ENCODE results near the gene APOBEC4.
"Not testable (repeated sequence)": the region's sequence is repeated elsewhere in the genome, so short reads cannot be mapped to it uniquely, and the experiment has no call there.

The APOBEC4 gene

GRCh38 chr1:183630748-183631147 lies 22.4 kb downstream of the APOBEC4 start:
- H2AFZ ChIP-seq (ENCODE audit: low read depth, low read length): no peak overlapping the region
- peaks cover 25% of the 10 kb centered on the region for H3K4me1 ChIP-seq (ENCODE audit: low read length)
- H3K9ac ChIP-seq (ENCODE audit: low read length): 0 out of 2 replicates have a peak overlapping the region, but pooled peaks have one; percentile 2
- H3K9me3 ChIP-seq (ENCODE audit: insufficient read depth, low read length): no peaks in the 10 kb centered on the region
- TF ChIP-seq EZH2phosphoT487 (IDR thresholded peaks at IDR 0.05; ENCODE audit: low read depth) (no peak), CTCF (IDR thresholded peaks at IDR 0.05; ENCODE audit: low read depth, low read length) (no peak)
- peaks cover 91% of the 10 kb centered on the region for H3K79me2 ChIP-seq (ENCODE audit: low read length)
- H3K4me3 ChIP-seq (ENCODE audit: low read length): no peak overlapping the region
- H3K36me3 ChIP-seq (replicated peaks; ENCODE audit: low read depth, low read length): peaks cover 65% of the 10 kb centered on the region
- peak overlapping the region; percentile 14; the same call in 1 of the 2 replicates for H3K4me2 ChIP-seq (ENCODE audit: low read length)
- peaks cover 57% of the 10 kb centered on the region for H4K20me1 ChIP-seq (ENCODE audit: insufficient read depth, low read length)
- H3K27ac ChIP-seq (ENCODE audit: low read length): 0 out of 2 replicates have a peak overlapping the region, but pooled peaks have one; percentile 2
- no peaks in the 10 kb centered on the region for H3K27me3 ChIP-seq (ENCODE audit: low read depth, low read length)

GRCh38 chr1:183628537-183628936 lies 24.6 kb downstream of the APOBEC4 start:
- H3K9me3 ChIP-seq (ENCODE audit: insufficient read depth, low read length): no peaks in the 10 kb centered on the region
- H4K20me1 ChIP-seq (ENCODE audit: insufficient read depth, low read length): peaks cover 61% of the 10 kb centered on the region
- H3K36me3 ChIP-seq (replicated peaks; ENCODE audit: low read depth, low read length): peaks cover 75% of the 10 kb centered on the region
- H3K4me3 ChIP-seq (ENCODE audit: low read length): no peak overlapping the region
- TF ChIP-seq CTCF (IDR thresholded peaks at IDR 0.05; ENCODE audit: low read depth, low read length) (no peak), EZH2phosphoT487 (IDR thresholded peaks at IDR 0.05; ENCODE audit: low read depth) (no peak)
- no peak overlapping the region for H3K27ac ChIP-seq (ENCODE audit: low read length)
- no peak overlapping the region for H3K9ac ChIP-seq (ENCODE audit: low read length)
- H3K27me3 ChIP-seq (ENCODE audit: low read depth, low read length): no peaks in the 10 kb centered on the region
- no peak overlapping the region for H2AFZ ChIP-seq (ENCODE audit: low read depth, low read length)
- no peak overlapping the region for H3K4me2 ChIP-seq (ENCODE audit: low read length)
- peaks cover 75% of the 10 kb centered on the region for H3K79me2 ChIP-seq (ENCODE audit: low read length)
- H3K4me1 ChIP-seq (ENCODE audit: low read length): peaks cover 26% of the 10 kb centered on the region

GRCh38 chr1:183626236-183626635 lies 26.9 kb downstream of the APOBEC4 start:
- H3K27me3 ChIP-seq (ENCODE audit: low read depth, low read length); H3K4me2 ChIP-seq (ENCODE audit: low read length); H3K9ac ChIP-seq (ENCODE audit: low read length); H3K27ac ChIP-seq (ENCODE audit: low read length); H3K9me3 ChIP-seq (ENCODE audit: insufficient read depth, low read length); H2AFZ ChIP-seq (ENCODE audit: low read depth, low read length); H3K4me3 ChIP-seq (ENCODE audit: low read length): not testable (repeated sequence)
- peaks cover 39% of the 10 kb centered on the region for H4K20me1 ChIP-seq (ENCODE audit: insufficient read depth, low read length)
- peaks cover 55% of the 10 kb centered on the region for H3K36me3 ChIP-seq (replicated peaks; ENCODE audit: low read depth, low read length)
- H3K4me1 ChIP-seq (ENCODE audit: low read length): peaks cover 30% of the 10 kb centered on the region
- peaks cover 57% of the 10 kb centered on the region for H3K79me2 ChIP-seq (ENCODE audit: low read length)

- peak overlapping the region; percentile 71 for H3K27ac ChIP-seq (ENCODE audit: low read length)
- peak overlapping the region; percentile 38 for H3K4me2 ChIP-seq (ENCODE audit: low read length)
Measured at GRCh38 chr1:183622884-183623785, 30.0 kb downstream of the APOBEC4 start.

More at GRCh38 chr1:183622884-183623785, 30.0 kb downstream of the APOBEC4 start:
- Histone ChIP-seq H4K20me1 (ENCODE audit: insufficient read depth, low read length) (peaks cover 12% of the 10 kb centered on the region), H3K4me1 (ENCODE audit: low read length) (peaks cover 46% of the 10 kb centered on the region), H3K27me3 (ENCODE audit: low read depth, low read length) (no peaks in the 10 kb centered on the region), H3K79me2 (ENCODE audit: low read length) (peaks cover 33% of the 10 kb centered on the region), H3K4me3 (ENCODE audit: low read length) (peak overlapping the region; percentile 2; the same call in 1 of the 2 replicates), H3K9me3 (ENCODE audit: insufficient read depth, low read length) (no peaks in the 10 kb centered on the region), H2AFZ (ENCODE audit: low read depth, low read length) (no peak overlapping the region), H3K9ac (ENCODE audit: low read length) (peak overlapping the region; percentile 39; the same call in 1 of the 2 replicates), H3K36me3 (replicated peaks; ENCODE audit: low read depth, low read length) (peaks cover 26% of the 10 kb centered on the region)
- TF ChIP-seq EZH2phosphoT487 (IDR thresholded peaks at IDR 0.05; ENCODE audit: low read depth) (no peak), CTCF (IDR thresholded peaks at IDR 0.05; ENCODE audit: low read depth, low read length) (peak; percentile 93)
